Measurements from ENCODE around the gene TM7SF2. TPM values are rescaled to one million over a fixed set of nuclear protein-coding genes. Genes with fewer than 3 reads are reported as not detected.

The TM7SF2 gene
- total and polyA plus RNA-seq, 2 donors (not counting 1 experiment from before 2014, with no cell fraction given), result 23.9 to 28.5 TPM

DNA sequence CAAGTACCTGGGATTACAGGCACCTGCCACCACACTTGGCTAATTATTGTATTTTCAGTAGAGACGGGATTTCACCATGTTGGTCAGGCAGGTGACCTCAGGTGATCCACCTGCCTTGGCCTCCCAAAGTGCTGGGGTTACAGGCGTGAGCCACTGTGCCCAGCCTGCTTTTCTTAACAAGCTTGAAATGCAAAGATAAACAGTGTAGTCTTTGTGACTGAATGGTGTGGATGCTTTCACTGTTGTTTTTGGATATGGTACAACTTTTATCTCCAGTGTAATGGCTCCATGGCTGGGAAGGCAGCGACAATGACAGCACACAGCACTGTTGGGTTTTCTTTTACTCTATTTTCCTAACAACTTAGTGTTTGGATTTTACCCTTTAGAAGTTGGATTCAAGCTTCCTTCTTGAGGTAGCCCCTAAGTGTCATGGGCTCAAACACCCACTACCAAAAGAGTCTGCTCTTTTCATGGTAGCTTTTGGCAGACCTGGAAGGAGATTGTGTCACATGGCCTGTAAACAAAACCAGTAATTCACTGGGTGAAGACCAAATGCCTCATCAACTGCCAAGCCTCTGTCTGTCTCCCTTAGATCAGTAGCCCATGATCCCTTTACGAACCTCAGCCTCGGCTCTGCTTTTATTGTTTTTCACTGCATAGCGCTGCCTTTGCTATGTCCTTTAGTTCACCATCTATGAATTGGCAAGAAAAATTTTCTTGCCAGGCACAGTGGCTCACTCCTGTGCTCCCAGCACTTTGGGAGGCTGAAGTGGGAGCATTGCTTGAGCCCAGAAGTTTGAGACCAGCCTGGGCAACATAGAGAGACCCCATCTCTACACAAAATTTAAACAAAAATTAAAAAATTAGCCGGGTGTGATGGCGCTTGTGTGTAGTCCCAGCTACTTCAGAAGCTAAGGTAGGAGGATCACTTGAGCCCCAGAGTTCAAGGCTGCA is 9.3 kb upstream of the TM7SF2 start:
- Histone ChIP-seq H3K9me3 (ENCODE audit: control extremely low read depth in 1 of 3, control insufficient read depth in 2 of 3, insufficient read depth in 1 of 3, low read length in 2 of 3) (no peaks in the 10 kb centered on the region), H3K27ac (ENCODE audit: low read length in 2 of 2) (no peak overlapping the region), H3K27me3 (replicated peaks in 1 of 4; ENCODE audit: control extremely low read depth in 1 of 4, control insufficient read depth in 3 of 4, insufficient read depth in 4 of 4, low read length in 3 of 4) (no peaks in the 10 kb centered on the region), H3K4me2 (replicated peaks; ENCODE audit: low read depth, low read length, poor library complexity, severe bottlenecking) (no peak overlapping the region), H3K4me1 (ENCODE audit: control insufficient read depth in 2 of 2, insufficient read depth in 2 of 2, low read length in 2 of 2) (peaks cover 0 to under 1% of the 10 kb centered on the region in 2 donors), H4K20me1 (ENCODE audit: control insufficient read depth, insufficient read depth, low read length, poor library complexity, severe bottlenecking) (peaks cover 28% of the 10 kb centered on the region), H3K9ac (ENCODE audit: low read length) (no peak overlapping the region), H2AFZ (ENCODE audit: insufficient read depth, low read depth, low read length, poor library complexity, severe bottlenecking) (no peak overlapping the region), H3K79me2 (ENCODE audit: control insufficient read depth, insufficient read depth, low read length) (peaks cover 68% of the 10 kb centered on the region), H3K4me3 (ENCODE audit: control extremely low read depth in 1 of 5, extremely low read depth in 1 of 5, insufficient read depth in 1 of 5, low read depth in 2 of 5, low read length in 4 of 5) (no peak overlapping the region), H3K36me3 (replicated peaks in 1 of 2; ENCODE audit: control extremely low read depth in 1 of 2, control insufficient read depth in 1 of 2, extremely low read depth in 1 of 2, insufficient read depth in 2 of 2, low read length in 1 of 2) (peaks cover 0 to 44% of the 10 kb centered on the region in 2 experiments)
- POLR2A ChIA-PET, result no interaction called here
- Mint-ChIP-seq H3K9me3 (ENCODE audit: insufficient read depth) (no peaks in the 10 kb centered on the region), H3K4me3 (no peak overlapping the region), H3K27ac (no peak overlapping the region), H3K27me3 (no peaks in the 10 kb centered on the region), H3K4me1 (peaks cover 16% of the 10 kb centered on the region)
- intact Hi-C loops (cut with micrococcal nuclease), result no loop called here
- no peak for ATAC-seq (ENCODE audit: low read depth)
- no peak for DNase-seq
- TF ChIP-seq EZH2 (IDR thresholded peaks at IDR 0.05; ENCODE audit: borderline replicate concordance, insufficient read depth, low read depth, low read length, poor library complexity, severe bottlenecking), result no peak
- TF ChIP-seq, protein P1, sequence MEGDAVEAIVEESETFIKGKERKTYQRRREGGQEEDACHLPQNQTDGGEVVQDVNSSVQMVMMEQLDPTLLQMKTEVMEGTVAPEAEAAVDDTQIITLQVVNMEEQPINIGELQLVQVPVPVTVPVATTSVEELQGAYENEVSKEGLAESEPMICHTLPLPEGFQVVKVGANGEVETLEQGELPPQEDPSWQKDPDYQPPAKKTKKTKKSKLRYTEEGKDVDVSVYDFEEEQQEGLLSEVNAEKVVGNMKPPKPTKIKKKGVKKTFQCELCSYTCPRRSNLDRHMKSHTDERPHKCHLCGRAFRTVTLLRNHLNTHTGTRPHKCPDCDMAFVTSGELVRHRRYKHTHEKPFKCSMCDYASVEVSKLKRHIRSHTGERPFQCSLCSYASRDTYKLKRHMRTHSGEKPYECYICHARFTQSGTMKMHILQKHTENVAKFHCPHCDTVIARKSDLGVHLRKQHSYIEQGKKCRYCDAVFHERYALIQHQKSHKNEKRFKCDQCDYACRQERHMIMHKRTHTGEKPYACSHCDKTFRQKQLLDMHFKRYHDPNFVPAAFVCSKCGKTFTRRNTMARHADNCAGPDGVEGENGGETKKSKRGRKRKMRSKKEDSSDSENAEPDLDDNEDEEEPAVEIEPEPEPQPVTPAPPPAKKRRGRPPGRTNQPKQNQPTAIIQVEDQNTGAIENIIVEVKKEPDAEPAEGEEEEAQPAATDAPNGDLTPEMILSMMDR (IDR thresholded peaks at IDR 0.05), result no peak
- 100% methylated on average over 6 of the region's 8 CpGs for WGBS (ENCODE audit: insufficient coverage)
- CTCF ChIA-PET, result interaction anchor here (10.2 kb wide), 1 partner anchor 8 kb away, joined by 96 read pairs; the partner anchor contains the start of gene TM7SF2

DNA sequence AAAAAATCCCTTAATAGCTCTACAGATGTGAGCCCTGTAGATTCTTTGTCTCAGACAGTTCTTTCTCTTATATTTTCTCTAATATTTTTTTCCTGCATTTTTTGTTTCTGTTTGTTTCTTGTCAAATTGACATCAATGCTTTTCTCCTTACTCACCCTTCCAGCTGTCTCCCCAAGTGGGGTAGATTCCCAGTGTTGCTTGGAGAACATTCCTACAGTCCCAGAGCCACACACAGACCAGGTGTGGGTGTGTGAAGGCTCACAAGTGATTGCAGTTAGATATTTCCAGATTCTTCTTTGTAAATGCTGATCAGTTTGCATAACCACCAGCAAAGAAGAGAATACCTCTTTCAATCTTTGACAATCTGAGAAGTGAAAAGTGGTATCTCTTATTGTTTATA is 8.2 kb upstream of the TM7SF2 start:
- H3K4me3 Mint-ChIP-seq, result no peak overlapping the region
- Histone ChIP-seq H3K36me3 (replicated peaks in 1 of 2; ENCODE audit: control extremely low read depth in 1 of 2, control insufficient read depth in 1 of 2, extremely low read depth in 1 of 2, insufficient read depth in 2 of 2, low read length in 1 of 2) (peaks cover 0 to 45% of the 10 kb centered on the region in 2 experiments), H3K9ac (ENCODE audit: low read length) (no peak overlapping the region), H3K79me2 (ENCODE audit: control insufficient read depth, insufficient read depth, low read length) (peaks cover 57% of the 10 kb centered on the region), H3K9me3 (ENCODE audit: control extremely low read depth in 1 of 3, control insufficient read depth in 2 of 3, insufficient read depth in 1 of 3, low read length in 2 of 3) (no peaks in the 10 kb centered on the region), H4K20me1 (ENCODE audit: control insufficient read depth, insufficient read depth, low read length, poor library complexity, severe bottlenecking) (peaks cover 26% of the 10 kb centered on the region), H3K4me1 (ENCODE audit: control insufficient read depth in 2 of 2, insufficient read depth in 2 of 2, low read length in 2 of 2) (no peaks in the 10 kb centered on the region), H3K4me2 (replicated peaks; ENCODE audit: low read depth, low read length, poor library complexity, severe bottlenecking) (no peak overlapping the region), H3K4me3 (ENCODE audit: control extremely low read depth in 1 of 5, extremely low read depth in 1 of 5, insufficient read depth in 1 of 5, low read depth in 2 of 5, low read length in 4 of 5) (no peak overlapping the region), H3K27ac (ENCODE audit: low read length in 2 of 2) (no peak overlapping the region), H2AFZ (ENCODE audit: insufficient read depth, low read depth, low read length, poor library complexity, severe bottlenecking) (no peak overlapping the region), H3K27me3 (replicated peaks in 1 of 4; ENCODE audit: control extremely low read depth in 1 of 4, control insufficient read depth in 3 of 4, insufficient read depth in 4 of 4, low read length in 3 of 4) (no peaks in the 10 kb centered on the region)
- ChIA-PET POLR2A (no interaction called here), CTCF (interaction anchor here (0.6 to 10.2 kb wide), 3 partner anchors 7 to 89 kb away, joined by 3 to 96 read pairs (median 3); partner anchors contain the start of gene TM7SF2)
- H3K9me3 Mint-ChIP-seq (ENCODE audit: insufficient read depth), result no peaks in the 10 kb centered on the region
- H3K27me3 Mint-ChIP-seq, result no peaks in the 10 kb centered on the region
- ATAC-seq (ENCODE audit: low read depth), result no peak
- H3K4me1 Mint-ChIP-seq, result peaks cover 11% of the 10 kb centered on the region
- no peak overlapping the region for H3K27ac Mint-ChIP-seq
- no peak for DNase-seq
- TF ChIP-seq EZH2 (IDR thresholded peaks at IDR 0.05; ENCODE audit: borderline replicate concordance, insufficient read depth, low read depth, low read length, poor library complexity, severe bottlenecking), result no peak
- TF ChIP-seq, protein P1 (IDR thresholded peaks at IDR 0.05), result no peak
- intact Hi-C loops (cut with micrococcal nuclease), result no loop called here
